OCI-LY1 (cell line): ENCODE data around the gene CDK17.
"Not testable (repeated sequence)": the region's sequence is repeated elsewhere in the genome, so short reads cannot be mapped to it uniquely, and the experiment has no call there.

Experiments
- H2AFZ ChIP-seq: fragments of 200-600 bp; sonication (generic), shearing (Covaris generic); 2 replicates; pipeline ENCODE4 v1.6.0; 2014; ENCODE audit warnings: antibody characterized with exemption, mild to moderate bottlenecking, low read length
- H3F3A ChIP-seq: fragments of 200-600 bp; sonication (generic), shearing (Covaris generic); 2 replicates; pipeline ENCODE4 v1.6.0; 2014; ENCODE audit warnings: mild to moderate bottlenecking, antibody characterized with exemption, low read length, moderate library complexity; ENCODE audit not compliant: insufficient read depth
- H3K27ac ChIP-seq: fragments of 200-600 bp; sonication (generic); 2 replicates; pipeline ENCODE4 v1.5.1; 2014; ENCODE audit warnings: low read length, mixed run types, mild to moderate bottlenecking, low read depth; ENCODE audit not compliant: poor library complexity, severe bottlenecking
- H3K27me3 ChIP-seq: fragments of 200-600 bp; sonication (generic); 2 replicates; pipeline ENCODE4 v1.6.0; 2014; ENCODE audit warnings: antibody characterized with exemption, mild to moderate bottlenecking, low read length, moderate library complexity; ENCODE audit not compliant: insufficient read depth
- H3K36me3 ChIP-seq: fragments of 200-600 bp; sonication (generic); 2 replicates; pipeline ENCODE4 v1.6.1; 2014; ENCODE audit warnings: mild to moderate bottlenecking, antibody characterized with exemption, low read length, moderate library complexity, mixed read lengths; ENCODE audit not compliant: insufficient read depth
- H3K4me1 ChIP-seq: fragments of 200-600 bp; sonication (generic); 2 replicates; pipeline ENCODE4 v1.5.1; 2014; ENCODE audit warnings: mild to moderate bottlenecking, low read length, moderate library complexity; ENCODE audit not compliant: insufficient read depth, severe bottlenecking
- H3K4me2 ChIP-seq: fragments of 200-600 bp; sonication (generic), shearing (Covaris generic); 2 replicates; pipeline ENCODE4 v1.6.1; 2014; ENCODE audit warnings: low read length
- H3K4me3 ChIP-seq: fragments of 200-600 bp; sonication (generic); 2 replicates; pipeline ENCODE4 v1.5.1; 2014; ENCODE audit warnings: low read length, low read depth, mild to moderate bottlenecking, mixed read lengths; ENCODE audit not compliant: poor library complexity, severe bottlenecking
- H3K79me2 ChIP-seq: fragments of 200-600 bp; shearing (Covaris generic); 2 replicates; pipeline ENCODE4 v1.6.1; 2016; ENCODE audit warnings: mixed run types, low read length, mixed read lengths; ENCODE audit not compliant: insufficient read depth
- H3K9ac ChIP-seq: fragments of 200-600 bp; sonication (generic), shearing (Covaris generic); 2 replicates; pipeline ENCODE4 v1.6.1; 2014; ENCODE audit warnings: mild to moderate bottlenecking, low read length, mixed read lengths
- H3K9me2 ChIP-seq: fragments of 200-600 bp; sonication (generic), shearing (Covaris generic); 2 replicates; pipeline ENCODE4 v1.6.1; 2014; ENCODE audit warnings: low read depth, mild to moderate bottlenecking, low read length, mixed read lengths
- H3K9me3 ChIP-seq: fragments of 200-600 bp; shearing (Covaris generic); 2 replicates; pipeline ENCODE4 v1.6.1; 2014; ENCODE audit warnings: low read length, mixed read lengths
- H4K20me1 ChIP-seq: fragments of 200-600 bp; sonication (generic), shearing (Covaris generic); 2 replicates; pipeline ENCODE4 v1.6.0; 2016; ENCODE audit warnings: mild to moderate bottlenecking, low read length; ENCODE audit not compliant: insufficient read depth
- CTCF ChIP-seq: fragments of 200-600 bp; sonication (generic), shearing (Covaris generic); IDR thresholded peaks from 2 replicates; pipeline ENCODE4 v1.5.1; 2017; ENCODE audit warnings: mild to moderate bottlenecking, antibody characterized with exemption, low read length, moderate library complexity, mixed read lengths
- EZH2 ChIP-seq: fragments of 200-600 bp; sonication (generic), shearing (Covaris generic); IDR thresholded peaks from 2 replicates; pipeline ENCODE4 v1.8.0; 2017; ENCODE audit warnings: borderline replicate concordance, mixed run types, mild to moderate bottlenecking, antibody characterized with exemption, low read length, moderate library complexity, mixed read lengths

The CDK17 gene

GRCh38 chr12:96396914-96397313 lies 3.3 kb downstream of the CDK17 start:
- no peaks in the 10 kb centered on the region for H3K9me3 ChIP-seq
- peaks cover 42% of the 10 kb centered on the region for H3K4me1 ChIP-seq
- H3K79me2 ChIP-seq, result peaks cover 69% of the 10 kb centered on the region
- H3K27me3 ChIP-seq, result no peaks in the 10 kb centered on the region
- TF ChIP-seq EZH2 (no peak), CTCF (no peak)
- no peaks in the 10 kb centered on the region for H3K9me2 ChIP-seq
- no peaks in the 10 kb centered on the region for H3K36me3 ChIP-seq
- no peak overlapping the region for H3K27ac ChIP-seq
- peak overlapping the region; percentile 93 for H3K4me2 ChIP-seq
- H2AFZ ChIP-seq, result no peak overlapping the region
- no peaks in the 10 kb centered on the region for H3F3A ChIP-seq
- no peaks in the 10 kb centered on the region for H4K20me1 ChIP-seq
- H3K9ac ChIP-seq, result peak overlapping the region; percentile 96; the same call in 1 of the 2 replicates
- H3K4me3 ChIP-seq, result peak overlapping the region; percentile 96

GRCh38 chr12:96396209-96396608 lies 4.0 kb downstream of the CDK17 start:
- H3K9me3 ChIP-seq, result no peaks in the 10 kb centered on the region
- no peaks in the 10 kb centered on the region for H3F3A ChIP-seq
- peaks cover 35% of the 10 kb centered on the region for H3K4me1 ChIP-seq
- no peak overlapping the region for H3K4me3 ChIP-seq
- peak overlapping the region; percentile 93; the same call in 1 of the 2 replicates for H3K4me2 ChIP-seq
- no peak overlapping the region for H2AFZ ChIP-seq
- H3K27me3 ChIP-seq, result no peaks in the 10 kb centered on the region
- H3K36me3 ChIP-seq, result no peaks in the 10 kb centered on the region
- TF ChIP-seq EZH2 (no peak), CTCF (no peak)
- no peak overlapping the region for H3K9ac ChIP-seq
- H3K9me2 ChIP-seq, result no peaks in the 10 kb centered on the region
- no peak overlapping the region for H3K27ac ChIP-seq
- H4K20me1 ChIP-seq, result no peaks in the 10 kb centered on the region
- peaks cover 76% of the 10 kb centered on the region for H3K79me2 ChIP-seq

GRCh38 chr12:96395236-96395635 lies 5.0 kb downstream of the CDK17 start:
- Histone ChIP-seq H3F3A (no peaks in the 10 kb centered on the region), H3K27me3 (no peaks in the 10 kb centered on the region), H3K79me2 (peaks cover 85% of the 10 kb centered on the region), H3K9ac (no peak overlapping the region), H4K20me1 (no peaks in the 10 kb centered on the region), H3K4me2 (no peak overlapping the region), H3K9me2 (no peaks in the 10 kb centered on the region), H3K9me3 (no peaks in the 10 kb centered on the region), H3K36me3 (no peaks in the 10 kb centered on the region), H3K27ac (no peak overlapping the region), H3K4me3 (no peak overlapping the region), H2AFZ (no peak overlapping the region), H3K4me1 (peaks cover 29% of the 10 kb centered on the region)
- TF ChIP-seq CTCF (no peak), EZH2 (no peak)

GRCh38 chr12:96393229-96393628 lies 7.0 kb downstream of the CDK17 start:
- not testable (repeated sequence) for H3K4me3 ChIP-seq, H3K9me3 ChIP-seq, H2AFZ ChIP-seq, H3K4me2 ChIP-seq, H3K27ac ChIP-seq, H3K36me3 ChIP-seq, H3F3A ChIP-seq, H4K20me1 ChIP-seq, H3K27me3 ChIP-seq, H3K9me2 ChIP-seq, H3K9ac ChIP-seq
- H3K79me2 ChIP-seq, result peaks cover 94% of the 10 kb centered on the region
- H3K4me1 ChIP-seq, result peaks cover 27% of the 10 kb centered on the region
